ENCODE measurements around the gene SLC1A5.

Gene SLC1A5

DNA sequence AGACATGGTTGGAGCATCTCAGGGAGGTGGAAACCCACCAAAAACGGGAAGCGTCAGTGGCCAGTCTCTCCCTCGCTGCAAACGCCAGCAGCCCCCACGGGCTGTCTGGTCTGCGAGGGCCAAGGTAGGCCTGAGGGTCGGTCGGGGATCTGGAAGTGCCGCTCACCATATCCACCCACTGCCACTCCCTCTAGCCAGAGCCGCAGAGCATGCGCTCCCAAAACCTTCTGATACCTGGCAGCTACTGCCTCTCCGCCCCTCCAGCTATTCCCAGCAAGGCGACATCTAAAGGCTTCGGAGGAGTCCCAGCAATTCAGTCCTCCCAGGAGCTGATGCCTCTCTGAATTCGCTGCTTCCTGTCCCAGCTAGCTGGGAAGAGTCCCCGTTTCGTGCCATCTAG, 46.9 kb downstream of the SLC1A5 start:
- DNase-seq, result no peak

DNA sequence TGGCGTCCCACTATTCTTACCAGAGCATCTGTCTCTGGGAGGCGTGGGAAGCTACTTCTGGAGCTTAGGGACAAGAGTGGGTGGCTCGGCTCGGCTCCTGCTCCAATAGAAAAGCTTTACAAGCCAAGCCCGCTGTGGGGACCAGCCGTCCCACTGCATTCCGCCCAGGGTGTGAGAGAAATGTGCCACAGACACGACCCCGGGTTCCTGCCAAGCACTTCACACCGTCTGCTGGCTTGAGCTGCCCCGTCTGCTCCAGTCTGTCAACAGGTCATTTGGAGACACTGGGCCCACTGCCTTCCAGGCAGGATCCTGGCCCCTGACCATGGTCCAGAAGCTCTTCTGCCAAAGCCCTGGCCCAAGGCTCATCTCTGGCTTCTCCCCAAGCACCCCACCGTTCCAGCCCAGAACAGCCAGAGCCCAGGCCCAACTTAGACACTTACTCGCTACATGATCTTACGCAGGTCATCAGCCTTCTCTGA, 49.1 kb downstream of the SLC1A5 start:
- no peak for DNase-seq

DNA sequence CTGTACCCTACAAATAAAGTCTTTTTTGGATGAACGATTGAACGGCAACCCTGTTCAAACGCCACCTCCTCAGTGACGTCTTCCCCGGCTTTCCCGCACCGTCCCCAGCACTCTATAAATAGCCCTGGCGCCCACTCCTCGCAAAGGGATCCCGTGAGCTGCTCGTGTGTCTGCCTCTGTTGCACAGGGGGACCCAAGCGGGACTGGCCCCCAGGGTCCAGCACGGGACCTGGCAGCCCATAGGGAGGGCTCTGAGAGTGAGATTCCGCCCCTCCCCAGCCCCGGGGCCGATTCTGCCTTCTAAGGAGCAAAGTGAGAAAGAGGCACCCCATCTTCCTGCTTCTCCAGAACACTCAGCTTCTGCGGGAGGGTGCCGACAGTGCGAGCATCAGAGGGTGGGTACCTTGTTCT, 50.6 kb downstream of the SLC1A5 start:
- DNase-seq, result no peak

DNA sequence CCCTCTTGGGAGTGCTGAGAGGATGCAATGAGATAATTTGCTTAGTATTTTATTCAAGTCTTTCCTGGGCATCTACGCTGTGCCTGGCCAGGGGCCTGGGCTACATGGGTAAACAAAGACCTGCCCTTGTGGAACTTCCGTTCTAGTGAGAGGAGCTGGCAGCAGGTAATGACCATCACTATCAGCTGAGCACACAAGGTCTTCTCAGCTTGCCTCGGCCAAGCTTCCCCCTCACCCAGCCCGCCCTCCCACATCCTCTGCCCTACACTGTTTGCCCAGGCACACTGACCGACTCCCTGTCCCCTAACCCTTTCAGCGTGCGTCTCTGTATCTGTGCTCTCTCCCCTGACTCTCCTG, 51.1 kb downstream of the SLC1A5 start:
- DNase-seq, result no peak

DNA sequence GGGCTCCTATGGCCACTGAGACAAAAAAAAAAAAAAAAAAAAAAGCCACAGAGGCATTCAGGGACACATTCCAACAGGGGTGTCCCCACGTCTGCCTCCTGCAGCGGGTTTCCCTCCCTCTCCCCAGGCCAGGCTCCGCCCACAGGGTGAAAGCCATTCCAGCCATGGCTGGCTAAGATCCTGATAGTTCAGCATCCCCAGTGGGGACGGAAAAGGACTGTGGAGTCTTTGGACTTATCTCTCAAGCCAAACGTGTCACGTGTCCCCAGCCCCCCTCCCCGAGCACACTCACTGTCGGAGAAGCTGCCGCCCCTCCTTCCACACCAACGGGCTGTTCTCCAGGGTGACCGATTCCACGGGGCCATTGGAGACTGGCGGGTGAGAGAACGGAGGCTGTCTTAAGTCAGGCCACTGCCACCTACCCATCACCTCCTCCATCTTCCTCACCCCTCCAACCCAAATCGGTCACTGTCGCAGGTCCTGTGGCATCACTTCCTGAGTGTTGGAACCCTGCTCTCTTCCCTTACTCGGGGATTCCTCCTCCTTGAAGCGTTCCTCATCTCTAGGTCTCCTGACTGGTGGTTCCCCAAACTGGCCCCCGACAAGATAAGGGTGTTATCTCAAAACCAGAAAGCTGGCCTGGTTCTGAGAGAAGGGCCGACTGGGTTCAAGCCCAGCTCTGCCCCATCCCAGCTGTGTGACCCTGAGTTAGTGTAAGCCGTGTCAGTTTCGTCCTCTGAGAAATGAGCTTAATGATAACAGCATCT, 51.7 kb downstream of the SLC1A5 start:
- DNase-seq, result no peak

DNA sequence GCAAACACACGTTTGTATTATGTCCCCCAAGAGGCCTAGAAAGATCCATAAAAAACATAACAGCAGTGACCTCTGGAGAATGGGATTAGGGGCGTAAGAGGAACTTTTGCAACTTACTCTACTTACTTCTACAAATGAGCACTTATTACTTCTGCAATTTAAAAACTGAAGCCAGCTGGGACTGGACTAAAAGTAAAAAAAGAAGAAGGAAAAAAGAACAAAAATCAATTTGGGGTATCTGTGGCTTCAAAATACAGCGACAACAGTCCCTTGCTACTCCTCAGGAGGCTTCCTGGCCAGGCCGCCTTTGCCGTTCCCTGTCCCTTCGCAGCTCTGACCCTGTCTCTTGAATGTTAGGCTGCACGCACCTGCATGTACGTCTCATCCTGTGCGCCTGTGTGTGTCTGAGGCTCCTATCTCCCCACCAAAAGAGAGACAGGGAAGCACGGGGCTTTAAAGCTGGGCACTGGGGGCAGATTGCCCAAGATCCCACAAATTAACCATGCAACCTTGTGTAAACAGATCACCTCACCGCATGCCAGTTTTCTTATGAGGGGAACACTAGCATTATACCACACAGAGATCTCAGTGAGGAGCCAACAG, 54.6 kb downstream of the SLC1A5 start:
- no peak for DNase-seq

DNA sequence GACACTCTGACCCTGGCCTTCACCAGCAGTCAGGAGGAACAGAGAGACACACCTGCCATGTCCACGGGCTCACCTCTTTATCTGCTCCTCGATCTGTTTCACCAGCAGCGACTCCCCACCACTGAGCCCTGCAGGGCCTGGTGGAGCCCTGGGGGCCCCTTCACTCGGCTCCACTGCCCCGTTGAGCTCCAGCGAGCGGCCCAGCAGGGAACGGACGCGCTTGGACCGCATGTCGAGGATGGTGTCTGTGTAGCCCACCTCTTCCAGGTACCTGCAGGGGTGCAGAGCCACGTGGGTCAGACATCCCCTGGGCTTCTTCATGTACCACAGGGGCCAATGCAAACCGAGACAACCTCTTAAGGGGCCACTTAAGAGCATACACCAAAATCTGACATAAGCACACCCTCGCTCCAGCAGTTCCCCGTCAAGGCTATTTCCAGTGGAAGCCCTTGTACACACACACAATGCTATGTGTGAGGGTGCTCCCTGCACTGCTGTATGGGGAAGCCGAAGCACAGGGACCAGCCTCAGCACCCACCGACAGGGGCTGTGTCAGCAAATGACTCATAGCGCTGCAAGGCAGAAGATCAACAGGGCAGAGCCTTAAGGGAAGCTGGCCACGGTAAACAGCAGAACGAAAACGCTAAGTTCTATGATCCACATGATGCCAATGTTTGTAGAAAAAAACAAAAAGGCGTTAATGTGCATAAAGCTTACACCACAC, 55.3 kb downstream of the SLC1A5 start:
- DNase-seq, result no peak

DNA sequence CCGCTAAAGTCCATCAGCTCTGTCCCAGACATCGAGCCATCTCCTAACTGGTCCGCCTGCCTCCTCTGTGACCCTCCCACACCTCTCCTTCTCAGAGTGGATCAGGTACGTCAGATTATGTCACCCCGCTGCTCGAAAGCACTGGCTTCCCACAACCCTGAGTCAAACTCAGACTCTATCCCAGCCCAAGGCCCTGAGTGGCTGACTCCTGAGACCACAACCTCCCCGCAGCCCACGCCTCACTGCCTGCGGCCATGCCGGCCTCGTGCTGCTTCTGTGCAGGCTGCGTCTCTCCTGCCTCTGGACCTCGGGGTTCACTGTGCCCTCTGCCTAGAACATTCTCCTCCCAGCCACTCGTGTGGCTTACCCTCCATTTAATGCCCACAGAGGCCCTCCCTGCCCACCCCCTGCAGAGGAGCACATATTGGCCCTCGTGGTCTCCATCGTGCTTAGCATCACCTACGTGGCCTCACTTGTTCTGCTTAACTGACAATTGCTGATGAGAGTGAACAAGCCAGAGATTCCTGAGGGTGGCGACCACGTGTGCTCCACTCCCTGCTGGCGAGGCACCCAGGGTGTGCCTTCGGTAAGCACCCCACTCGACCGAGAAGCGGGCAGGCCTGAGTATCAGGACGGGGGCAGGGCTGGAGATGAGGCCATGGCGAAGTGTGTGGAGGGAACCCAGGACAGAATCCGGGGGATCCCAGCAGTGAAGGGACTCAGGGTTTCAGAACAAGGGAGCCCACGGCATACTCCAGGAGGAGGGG, 56.0 kb downstream of the SLC1A5 start:
- DNase-seq, result no peak

DNA sequence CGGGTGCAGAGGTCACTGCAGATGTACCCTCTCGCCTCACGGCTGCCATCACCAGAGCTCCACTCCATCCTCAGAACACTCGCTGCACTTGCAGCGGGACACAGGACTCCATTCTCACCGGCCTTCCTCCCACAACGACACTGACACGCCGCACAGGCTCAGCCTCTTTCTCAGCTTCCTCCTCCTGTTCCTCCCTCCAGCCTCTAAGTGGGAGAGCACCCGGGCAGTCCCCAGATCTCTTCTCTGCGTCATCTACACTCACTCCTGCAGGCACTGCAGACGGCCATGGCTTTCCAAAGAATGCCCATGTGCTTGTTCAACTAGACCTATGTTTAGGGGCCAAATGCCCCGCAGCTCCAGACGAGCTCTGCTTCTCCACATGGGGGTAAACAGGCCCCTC, 56.8 kb downstream of the SLC1A5 start:
- no peak for DNase-seq

DNA sequence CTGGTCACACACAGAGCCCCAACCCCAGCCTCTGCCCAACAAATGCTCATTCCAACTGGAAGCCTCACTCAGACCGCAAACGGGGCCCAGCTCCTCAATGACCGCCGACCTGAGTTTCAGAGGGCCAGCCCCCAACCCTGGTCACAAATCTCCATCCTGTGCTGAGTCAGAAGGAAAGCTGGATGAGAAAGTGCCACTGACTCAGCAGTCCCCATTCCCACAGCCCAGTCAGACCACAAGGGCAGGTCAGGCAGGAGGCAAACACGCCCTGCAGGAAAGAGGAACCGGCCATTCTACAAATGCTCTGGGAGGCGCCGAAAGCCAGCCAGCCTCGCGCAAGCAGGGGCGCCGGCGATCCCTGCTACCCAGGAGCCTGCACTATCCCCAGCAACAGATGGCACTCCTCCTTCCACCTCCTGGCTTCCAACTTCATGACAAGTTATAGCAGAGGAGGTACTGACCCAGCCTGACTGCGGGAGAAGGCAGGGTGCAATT, 57.3 kb downstream of the SLC1A5 start:
- no peak for DNase-seq

DNA sequence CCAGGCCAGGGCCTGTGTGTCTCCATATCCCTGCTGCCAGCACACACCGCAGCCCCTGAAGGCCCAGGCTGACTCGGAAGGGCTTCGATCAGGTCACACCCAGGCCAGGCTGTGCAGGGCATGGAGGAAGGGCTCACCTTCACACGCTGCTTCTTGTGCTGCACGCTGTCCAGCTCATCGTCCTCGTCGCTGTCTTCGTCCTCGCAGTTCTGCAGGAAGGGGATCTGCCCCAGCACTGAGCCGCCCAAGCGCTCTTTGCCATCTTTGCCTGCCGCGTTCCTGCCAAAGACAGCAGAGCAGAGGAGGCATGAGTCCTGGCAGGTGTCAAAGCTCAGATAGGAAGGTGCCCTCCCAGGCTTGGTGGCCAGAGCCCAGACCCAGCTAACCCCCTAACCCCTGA, 57.8 kb downstream of the SLC1A5 start:
- no peak for DNase-seq

DNA sequence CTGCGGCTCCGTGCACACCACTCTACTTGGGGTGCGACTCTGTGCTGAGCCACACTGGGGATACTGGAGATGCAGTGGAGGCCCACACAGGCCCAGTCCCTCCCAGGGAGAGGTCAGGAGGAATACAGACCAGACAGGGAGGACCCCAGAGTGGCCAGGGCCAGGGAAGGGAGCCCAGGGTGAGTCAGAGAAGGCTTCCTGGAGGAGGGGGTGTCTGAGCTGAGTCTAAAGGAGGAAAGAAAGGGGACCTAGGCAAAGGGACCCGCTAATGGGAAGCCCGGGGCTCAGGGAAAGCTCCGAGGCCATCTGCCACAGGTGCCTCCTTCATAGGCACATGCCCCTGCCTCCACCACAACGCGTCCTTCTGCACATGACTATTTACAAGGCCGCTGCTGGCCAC, 58.2 kb downstream of the SLC1A5 start:
- no peak for DNase-seq

DNA sequence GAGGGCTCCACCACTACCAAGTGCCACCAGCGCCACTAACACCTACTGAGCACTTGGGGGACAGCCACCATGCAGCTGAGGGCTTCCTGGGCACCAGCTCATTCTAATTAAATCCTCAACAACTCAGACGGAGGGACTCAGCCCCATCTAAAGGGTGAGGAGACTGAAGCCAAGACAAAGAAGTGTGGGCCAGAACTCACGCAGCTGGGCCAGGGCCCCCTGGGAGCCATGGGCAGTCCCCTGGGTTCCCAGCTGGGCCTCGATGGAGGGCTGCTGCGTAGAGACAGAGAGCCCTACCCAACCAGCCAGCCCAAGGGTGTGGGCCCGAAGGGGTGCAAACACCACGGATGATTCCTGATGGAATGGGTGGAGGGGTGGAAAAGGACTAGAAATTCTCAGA, 58.7 kb downstream of the SLC1A5 start:
- DNase-seq, result no peak

DNA sequence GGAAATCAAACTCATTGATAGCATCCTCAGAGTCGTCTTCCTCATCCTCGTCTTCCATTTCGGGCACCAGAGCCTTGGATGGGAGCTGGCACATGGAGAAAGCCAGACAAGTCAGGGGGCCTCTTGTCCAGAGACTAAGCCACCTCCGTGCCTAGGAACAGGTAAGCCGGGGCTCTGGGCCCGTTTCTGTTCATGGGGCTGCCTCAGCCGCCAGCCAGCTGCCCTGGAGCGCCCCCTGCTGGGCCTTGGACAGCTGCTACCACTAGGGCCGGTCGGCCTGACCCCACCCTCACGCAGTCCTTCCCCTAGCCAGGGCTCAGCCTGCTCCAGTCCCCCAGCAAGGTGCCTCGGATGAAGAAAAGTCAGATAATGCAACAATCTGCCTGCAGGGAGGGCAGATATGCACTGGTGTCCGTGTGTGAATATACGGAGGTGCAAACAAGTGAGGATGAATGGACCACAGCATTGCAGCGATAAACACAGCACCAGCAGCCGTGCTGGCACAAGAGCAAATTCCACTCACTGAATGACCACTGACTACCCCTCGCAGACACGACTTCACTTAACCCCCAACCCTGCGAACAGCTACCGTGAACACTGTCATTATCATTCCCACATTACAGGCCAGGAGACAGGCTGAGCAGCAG, 59.6 kb downstream of the SLC1A5 start:
- no peak for DNase-seq

DNA sequence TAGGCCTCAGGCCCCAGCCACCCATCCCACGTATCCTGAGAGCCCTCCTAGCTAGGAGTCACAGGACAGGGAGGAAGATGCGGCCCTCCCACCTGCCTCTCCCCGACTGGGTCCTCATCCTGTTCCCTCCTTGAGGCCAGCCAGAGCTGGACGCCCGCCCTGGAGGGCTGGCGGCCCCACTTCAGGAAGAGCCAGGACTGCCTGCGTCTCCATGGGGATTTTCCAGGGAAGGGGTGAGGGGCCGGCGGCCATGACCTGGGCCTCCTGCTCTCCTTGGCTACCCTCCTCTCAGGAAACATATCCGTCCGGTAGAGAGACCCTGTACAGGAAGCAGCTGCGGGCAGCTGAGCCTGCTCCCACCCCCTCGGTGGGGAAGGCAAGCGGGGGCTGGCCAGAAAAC, 60.2 kb downstream of the SLC1A5 start:
- DNase-seq, result no peak

DNA sequence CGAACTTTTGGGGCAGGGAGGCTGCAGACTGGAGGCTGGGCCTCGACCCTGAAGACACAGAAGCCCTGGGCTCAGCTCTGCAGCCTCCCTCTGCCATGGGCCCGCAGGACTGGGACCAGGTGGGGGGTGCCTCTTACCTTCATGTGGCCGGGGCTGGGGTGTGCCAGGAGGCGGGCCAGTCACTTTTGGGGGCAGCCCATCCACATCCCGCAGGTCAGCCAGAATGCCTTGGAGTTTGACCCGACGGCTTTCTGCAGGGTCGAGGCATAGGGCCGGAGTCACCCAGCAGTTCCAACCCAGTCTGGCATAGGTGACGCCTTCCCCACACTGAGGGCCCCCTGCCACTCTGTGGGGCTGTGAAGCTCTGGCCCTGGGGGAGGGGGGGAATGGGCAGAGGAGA, 60.6 kb downstream of the SLC1A5 start:
- DNase-seq, result no peak

DNA sequence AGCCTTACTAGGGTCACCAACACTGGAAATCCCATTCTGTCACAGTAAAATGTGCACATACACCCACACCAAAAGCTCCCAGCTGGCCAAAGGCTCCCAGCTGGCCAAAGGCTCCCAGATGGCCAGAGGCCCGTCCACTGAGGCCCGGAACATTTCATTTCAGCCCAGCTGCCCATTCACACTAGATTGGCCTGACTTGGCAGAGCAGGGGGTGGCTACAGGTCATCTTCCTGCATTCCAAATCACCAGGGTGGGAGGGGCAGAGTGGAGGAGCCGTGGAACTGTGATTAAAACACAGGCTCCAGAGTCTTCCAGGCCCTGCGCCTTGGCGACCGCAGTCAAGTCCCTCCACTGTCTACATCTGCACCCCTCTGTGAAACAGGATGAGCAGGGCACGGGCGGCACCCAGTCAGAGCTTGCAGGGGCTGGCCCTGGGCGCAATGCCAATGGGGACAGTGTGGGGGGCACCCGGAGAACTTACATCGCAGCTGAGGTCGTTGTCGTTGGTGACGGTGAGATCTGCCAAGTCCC, 61.4 kb downstream of the SLC1A5 start:
- no peak for DNase-seq

DNA sequence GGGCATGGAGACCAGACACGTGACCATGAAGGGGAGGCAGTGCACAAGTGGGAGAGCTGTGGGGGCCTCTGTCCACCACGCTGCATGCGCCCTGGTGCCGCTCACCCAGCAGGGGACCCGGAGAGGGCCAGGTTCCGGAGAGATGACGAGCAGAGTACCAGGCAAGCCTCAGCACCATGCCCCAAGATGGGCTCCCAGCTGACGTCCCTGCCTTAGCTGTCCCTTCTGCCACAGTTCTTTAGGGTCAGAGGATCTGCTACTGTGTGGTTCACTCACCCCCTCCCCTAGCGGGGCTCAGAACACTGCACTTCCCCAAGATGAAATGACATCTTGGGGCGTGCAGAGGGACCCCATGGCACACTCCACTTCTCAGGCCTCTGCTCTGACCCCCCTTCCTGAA, 61.8 kb downstream of the SLC1A5 start:
- DNase-seq, result no peak

DNA sequence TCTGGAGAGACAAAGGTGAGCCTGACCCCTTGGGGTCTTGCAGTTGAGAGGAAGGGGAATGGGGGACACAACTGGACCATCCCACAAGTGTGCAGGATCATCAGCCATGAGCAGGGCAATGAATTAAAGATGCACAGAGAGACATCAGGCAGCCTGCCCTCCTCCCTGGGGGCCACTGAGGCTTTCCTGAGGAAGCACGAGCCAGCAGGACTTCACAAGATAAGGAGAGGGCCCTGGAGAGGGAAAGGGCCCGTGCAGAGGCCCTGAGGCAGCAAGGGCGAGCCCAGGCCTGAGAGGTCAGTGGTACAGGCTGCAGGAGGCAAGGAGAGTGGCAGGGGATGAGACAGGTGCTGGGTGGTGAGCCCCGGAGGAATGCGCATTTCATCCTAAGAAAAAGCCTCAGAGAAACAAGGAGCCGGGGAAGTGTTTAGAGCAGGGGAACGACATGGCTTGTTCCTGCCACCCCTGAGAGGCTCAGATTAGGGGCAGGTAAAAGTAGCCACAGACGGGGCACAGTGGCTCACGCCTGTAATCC, 62.5 kb downstream of the SLC1A5 start:
- no peak for DNase-seq

DNA sequence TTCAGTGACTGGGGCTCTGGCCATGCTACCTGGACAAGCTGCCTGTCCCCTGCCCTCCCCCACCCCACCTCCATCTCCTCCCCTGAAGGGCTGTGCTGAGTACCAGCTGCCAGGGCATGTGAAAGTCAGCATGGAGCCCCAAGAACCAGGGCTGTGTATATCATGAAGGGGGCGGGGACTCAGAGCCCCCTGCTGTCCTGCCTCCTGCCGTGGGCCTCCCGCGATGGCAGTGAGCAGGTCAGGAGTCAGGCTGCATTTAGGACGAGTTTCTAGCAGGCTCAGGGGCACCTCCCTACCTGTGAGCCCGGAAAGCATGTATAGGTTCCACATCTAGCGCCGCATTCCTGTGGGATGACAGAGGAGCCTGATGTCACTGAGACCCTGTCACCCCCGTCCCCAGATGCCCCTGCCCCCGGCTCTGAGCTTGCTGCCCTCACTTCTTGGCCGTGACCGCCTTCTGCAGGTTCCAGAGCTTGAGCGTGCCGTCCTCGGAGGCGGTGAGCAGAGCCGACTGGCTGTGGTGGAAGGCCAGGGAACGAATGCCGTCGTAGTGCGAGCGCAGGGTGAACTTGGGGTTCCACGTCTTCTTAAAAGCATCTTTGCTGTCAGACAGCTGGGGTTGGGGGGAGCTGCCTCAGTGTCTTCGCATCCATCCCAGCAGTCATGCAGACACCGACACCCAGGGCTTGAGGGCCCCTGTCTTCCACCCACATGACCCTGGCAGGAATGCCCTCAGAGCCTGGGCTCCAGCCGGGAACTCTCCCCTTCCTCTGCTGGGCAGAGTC, 63.2 kb downstream of the SLC1A5 start:
- no peak for DNase-seq
